SK-N-SH (cell line): ENCODE measurements around the gene TKT. TPM values are rescaled to one million over a fixed set of nuclear protein-coding genes. Genes with fewer than 3 reads are reported as not detected.

Source experiments
- CTCF ChIA-PET: fragments of 300-600, 350-600 bp; formaldehyde crosslinking; extraction: SDS; loops from one replicate; lab custom pipeline; 2021; lab: Yijun Ruan, JAX
- POLR2A ChIA-PET: fragments of 350-600 bp; sonication (Branson Sonifier 250); formaldehyde crosslinking; extraction: SDS; loops from one replicate; lab custom pipeline; 2020; ENCODE audit warnings: antibody characterized with exemption, inconsistent platforms; lab: Yijun Ruan, JAX
- DNase-seq: peaks from one replicate; pipeline ENCODE4 v3.0.0; 2012
- H2AFZ ChIP-seq: fragments of 200-600 bp; sonication (generic); 2 replicates; pipeline ENCODE4 v1.8.1; 2016; ENCODE audit warnings: antibody characterized with exemption, mild to moderate bottlenecking, low read depth
- H3F3A ChIP-seq: fragments of 200-600 bp; sonication (generic); replicated peaks from 2 replicates; pipeline ENCODE3; 2016; ENCODE audit warnings: antibody characterized with exemption, mild to moderate bottlenecking; ENCODE audit not compliant: insufficient read depth
- H3K27ac ChIP-seq, 2 experiments: fragments of 200-500 bp in 1 of 2; fragments of 200-600 bp in 1 of 2; sonication (Bioruptor generic) in 1 of 2; sonication (generic), shearing (Covaris generic) in 1 of 2; 2 replicates each; pipeline versions ENCODE4 v1.5.1 to v1.6.1; 2014 to 2016; ENCODE audit warnings: low read depth in 2 of 2, inconsistent platforms in 1 of 2, low read length in 1 of 2, mild to moderate bottlenecking in 1 of 2, mixed read lengths in 1 of 2
- H3K27me3 ChIP-seq: fragments of 200-600 bp; sonication (generic), shearing (Covaris generic); 2 replicates; pipeline ENCODE4 v1.6.1; 2016; ENCODE audit warnings: mixed run types; ENCODE audit not compliant: insufficient read depth
- H3K36me3 ChIP-seq, 2 experiments: fragments of 200-500 bp in 1 of 2; fragments of 200-600 bp in 1 of 2; sonication (Bioruptor generic) in 1 of 2; sonication (generic) in 1 of 2; replicated peaks in 1 of 2; 2 replicates each; pipeline versions ENCODE3 to v1.5.1; 2014 to 2016; ENCODE audit warnings: low read length in 1 of 2, mild to moderate bottlenecking in 1 of 2; ENCODE audit not compliant: insufficient read depth in 2 of 2, control insufficient read depth in 1 of 2
- H3K4me1 ChIP-seq, 2 experiments: fragments of 200-500 bp in 1 of 2; fragments of 200-600 bp in 1 of 2; sonication (Bioruptor generic) in 1 of 2; sonication (generic), shearing (Covaris generic) in 1 of 2; 2 replicates each; pipeline versions ENCODE4 v1.5.1 to v1.6.1; 2014 to 2016; ENCODE audit warnings: low read depth in 1 of 2, low read length in 1 of 2, mixed run types in 1 of 2; ENCODE audit not compliant: insufficient read depth in 2 of 2, control insufficient read depth in 1 of 2
- H3K4me2 ChIP-seq: fragments of 200-600 bp; sonication (generic), shearing (Covaris generic); 2 replicates; pipeline ENCODE4 v1.6.1; 2017; ENCODE audit warnings: mixed run types
- H3K4me3 ChIP-seq, 2 experiments: fragments of 200-500 bp in 1 of 2; fragments of 200-600 bp in 1 of 2; sonication (Bioruptor generic) in 1 of 2; sonication (generic), shearing (Covaris generic) in 1 of 2; 2 replicates each; pipeline versions ENCODE4 v1.5.1 to v1.8.1; 2014 to 2016; ENCODE audit warnings: low read depth in 2 of 2, inconsistent platforms in 1 of 2, low read length in 1 of 2, mild to moderate bottlenecking in 1 of 2, mixed read lengths in 1 of 2, moderate library complexity in 1 of 2
- H3K79me2 ChIP-seq: fragments of 200-600 bp; sonication (generic); 2 replicates; pipeline ENCODE4 v1.8.1; 2017; ENCODE audit warnings: mild to moderate bottlenecking; ENCODE audit not compliant: insufficient read depth
- H3K9ac ChIP-seq: fragments of 200-600 bp; sonication (generic); 2 replicates; pipeline ENCODE4 v1.6.1; 2017; ENCODE audit warnings: mixed run types
- H3K9me2 ChIP-seq: fragments of 200-600 bp; sonication (generic); 2 replicates; pipeline ENCODE4 v1.6.1; 2017; ENCODE audit warnings: mixed run types
- H3K9me3 ChIP-seq: fragments of 200-600 bp; sonication (generic); 2 replicates; pipeline ENCODE4 v1.6.1; 2017; ENCODE audit warnings: mixed run types, mild to moderate bottlenecking, moderate library complexity
- H4K20me1 ChIP-seq: fragments of 200-600 bp; sonication (generic); 2 replicates; pipeline ENCODE4 v1.6.1; 2017; ENCODE audit warnings: mild to moderate bottlenecking, mixed run types; ENCODE audit not compliant: insufficient read depth
- CHD2 ChIP-seq: fragments of 150-350 bp; IDR thresholded peaks from 2 replicates; pipeline ENCODE4 v1.6.1; 2018; ENCODE audit warnings: low read length; ENCODE audit not compliant: partially characterized antibody
- ELF1 ChIP-seq: IDR thresholded peaks from 2 replicates; pipeline ENCODE4 v1.4.0; 2012
- EP300 ChIP-seq, 2 experiments: IDR thresholded peaks; 2 replicates each; pipeline versions ENCODE4 v1.4.0 to v1.6.1; 2012; ENCODE audit warnings: borderline replicate concordance in 1 of 2, low read depth in 1 of 2, low read length in 1 of 2
- FOSL2 ChIP-seq: IDR thresholded peaks from 2 replicates; pipeline ENCODE4 v1.4.0; 2012; ENCODE audit warnings: low read depth, mild to moderate bottlenecking, moderate library complexity, borderline replicate concordance
- GABPA ChIP-seq: IDR thresholded peaks from 2 replicates; pipeline ENCODE4 v1.4.0; 2012; ENCODE audit warnings: low read depth, mild to moderate bottlenecking
- SIN3A ChIP-seq: IDR thresholded peaks from 2 replicates; pipeline ENCODE4 v1.6.1; 2012; ENCODE audit warnings: low read depth, mild to moderate bottlenecking, low read length, moderate library complexity, borderline replicate concordance
- TAF1 ChIP-seq: IDR thresholded peaks from 2 replicates; pipeline ENCODE4 v1.6.1; 2012; ENCODE audit warnings: low read depth, mild to moderate bottlenecking, low read length, moderate library complexity, borderline replicate concordance
- TCF12 ChIP-seq: IDR thresholded peaks from 2 replicates; pipeline ENCODE4 v1.4.0; 2012
- TEAD4 ChIP-seq: IDR thresholded peaks from 2 replicates; pipeline ENCODE4 v1.4.0; 2012; ENCODE audit warnings: mild to moderate bottlenecking, borderline replicate concordance; ENCODE audit not compliant: insufficient read depth
- WGBS: methylation state at CpG from one replicate; pipeline ENCODE4 v1.1.6; 2017; ENCODE audit warnings: low lambda C conversion rate; 5-methylcytosine and 5-hydroxymethylcytosine counted together
- polyA plus RNA-seq, 3 experiments: library from polyadenylated mRNA; depleted of rRNA; stranded (reverse); fragments of >200 nt; gene quantifications; 2 replicates each; pipeline ENCODE4 v1.2.3, GENCODE V29; 2012
- TF ChIP-seq, protein P1 (sequence below): fragments of 200-600 bp; sonication (generic); IDR thresholded peaks from 2 replicates; pipeline ENCODE4 v1.6.1; 2017; ENCODE audit warnings: antibody characterized with exemption, mild to moderate bottlenecking, moderate library complexity
- TF ChIP-seq, protein P2 (sequence below): fragments of 150-350 bp; IDR thresholded peaks from 2 replicates; pipeline ENCODE4 v1.6.1; 2016; ENCODE audit warnings: mild to moderate bottlenecking, low read depth, low read length
- TF ChIP-seq, protein P3 (sequence below): IDR thresholded peaks from 2 replicates; pipeline ENCODE4 v1.4.0; 2012; ENCODE audit warnings: low read depth
- TF ChIP-seq, protein P4 (sequence below): IDR thresholded peaks from 2 replicates; pipeline ENCODE4 v1.4.0; 2012; ENCODE audit warnings: low read depth, borderline replicate concordance

TKT gene
- polyA plus RNA-seq, 1 of the 3 experiments (the other 2 are of a cell fraction), result 144 TPM

DNA sequence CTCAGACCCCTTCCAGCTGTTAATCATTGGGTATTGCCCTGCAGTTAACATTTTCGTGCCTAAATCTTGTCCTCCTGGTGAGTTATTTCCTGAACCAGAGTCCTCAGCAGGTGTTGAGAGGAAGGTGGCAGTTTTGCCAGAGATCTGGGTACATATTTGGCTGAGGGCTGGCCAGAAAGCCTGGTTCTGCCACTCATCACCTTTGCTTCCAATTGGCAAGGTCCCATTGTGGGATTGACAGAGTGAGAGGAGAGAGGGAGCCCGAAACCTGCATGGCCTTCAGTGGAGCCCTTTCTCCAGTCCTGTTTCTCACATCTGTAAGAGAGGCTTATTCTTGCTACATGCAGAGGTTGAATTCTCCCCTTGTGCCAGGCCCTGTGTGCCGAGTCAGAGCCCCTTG, 8.9 kb upstream of the TKT start:
- no peak overlapping the region for H3K27ac ChIP-seq
- no peaks in the 10 kb centered on the region for H3K36me3 ChIP-seq
- no peak overlapping the region for H3K4me2 ChIP-seq
- H3K79me2 ChIP-seq, result no peaks in the 10 kb centered on the region
- WGBS, result 83% methylated on average over 2 of the region's 3 CpGs
- no peak overlapping the region for H2AFZ ChIP-seq
- no peaks in the 10 kb centered on the region for H3K9me2 ChIP-seq
- H3K27me3 ChIP-seq, result no peaks in the 10 kb centered on the region
- TF ChIP-seq FOSL2, result no peak
- TF ChIP-seq, protein P1, sequence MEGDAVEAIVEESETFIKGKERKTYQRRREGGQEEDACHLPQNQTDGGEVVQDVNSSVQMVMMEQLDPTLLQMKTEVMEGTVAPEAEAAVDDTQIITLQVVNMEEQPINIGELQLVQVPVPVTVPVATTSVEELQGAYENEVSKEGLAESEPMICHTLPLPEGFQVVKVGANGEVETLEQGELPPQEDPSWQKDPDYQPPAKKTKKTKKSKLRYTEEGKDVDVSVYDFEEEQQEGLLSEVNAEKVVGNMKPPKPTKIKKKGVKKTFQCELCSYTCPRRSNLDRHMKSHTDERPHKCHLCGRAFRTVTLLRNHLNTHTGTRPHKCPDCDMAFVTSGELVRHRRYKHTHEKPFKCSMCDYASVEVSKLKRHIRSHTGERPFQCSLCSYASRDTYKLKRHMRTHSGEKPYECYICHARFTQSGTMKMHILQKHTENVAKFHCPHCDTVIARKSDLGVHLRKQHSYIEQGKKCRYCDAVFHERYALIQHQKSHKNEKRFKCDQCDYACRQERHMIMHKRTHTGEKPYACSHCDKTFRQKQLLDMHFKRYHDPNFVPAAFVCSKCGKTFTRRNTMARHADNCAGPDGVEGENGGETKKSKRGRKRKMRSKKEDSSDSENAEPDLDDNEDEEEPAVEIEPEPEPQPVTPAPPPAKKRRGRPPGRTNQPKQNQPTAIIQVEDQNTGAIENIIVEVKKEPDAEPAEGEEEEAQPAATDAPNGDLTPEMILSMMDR, result no peak
- no peak for TF ChIP-seq ELF1
- TF ChIP-seq CHD2, result no peak
- TF ChIP-seq TAF1, result no peak
- TF ChIP-seq EP300 (IDR thresholded peaks at IDR 0.05; ENCODE audit: borderline replicate concordance in 1 of 2, low read depth in 1 of 2, low read length in 1 of 2), result no peak
- no peak for TF ChIP-seq TCF12
- TF ChIP-seq, protein P2, sequence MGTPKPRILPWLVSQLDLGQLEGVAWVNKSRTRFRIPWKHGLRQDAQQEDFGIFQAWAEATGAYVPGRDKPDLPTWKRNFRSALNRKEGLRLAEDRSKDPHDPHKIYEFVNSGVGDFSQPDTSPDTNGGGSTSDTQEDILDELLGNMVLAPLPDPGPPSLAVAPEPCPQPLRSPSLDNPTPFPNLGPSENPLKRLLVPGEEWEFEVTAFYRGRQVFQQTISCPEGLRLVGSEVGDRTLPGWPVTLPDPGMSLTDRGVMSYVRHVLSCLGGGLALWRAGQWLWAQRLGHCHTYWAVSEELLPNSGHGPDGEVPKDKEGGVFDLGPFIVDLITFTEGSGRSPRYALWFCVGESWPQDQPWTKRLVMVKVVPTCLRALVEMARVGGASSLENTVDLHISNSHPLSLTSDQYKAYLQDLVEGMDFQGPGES, result no peak
- TF ChIP-seq, protein P3, sequence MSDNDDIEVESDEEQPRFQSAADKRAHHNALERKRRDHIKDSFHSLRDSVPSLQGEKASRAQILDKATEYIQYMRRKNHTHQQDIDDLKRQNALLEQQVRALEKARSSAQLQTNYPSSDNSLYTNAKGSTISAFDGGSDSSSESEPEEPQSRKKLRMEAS, result no peak
- TF ChIP-seq, protein P4, sequence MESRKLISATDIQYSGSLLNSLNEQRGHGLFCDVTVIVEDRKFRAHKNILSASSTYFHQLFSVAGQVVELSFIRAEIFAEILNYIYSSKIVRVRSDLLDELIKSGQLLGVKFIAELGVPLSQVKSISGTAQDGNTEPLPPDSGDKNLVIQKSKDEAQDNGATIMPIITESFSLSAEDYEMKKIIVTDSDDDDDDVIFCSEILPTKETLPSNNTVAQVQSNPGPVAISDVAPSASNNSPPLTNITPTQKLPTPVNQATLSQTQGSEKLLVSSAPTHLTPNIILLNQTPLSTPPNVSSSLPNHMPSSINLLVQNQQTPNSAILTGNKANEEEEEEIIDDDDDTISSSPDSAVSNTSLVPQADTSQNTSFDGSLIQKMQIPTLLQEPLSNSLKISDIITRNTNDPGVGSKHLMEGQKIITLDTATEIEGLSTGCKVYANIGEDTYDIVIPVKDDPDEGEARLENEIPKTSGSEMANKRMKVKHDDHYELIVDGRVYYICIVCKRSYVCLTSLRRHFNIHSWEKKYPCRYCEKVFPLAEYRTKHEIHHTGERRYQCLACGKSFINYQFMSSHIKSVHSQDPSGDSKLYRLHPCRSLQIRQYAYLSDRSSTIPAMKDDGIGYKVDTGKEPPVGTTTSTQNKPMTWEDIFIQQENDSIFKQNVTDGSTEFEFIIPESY, result no peak
- TF ChIP-seq TEAD4, result no peak
- no peak for TF ChIP-seq SIN3A
- no peaks in the 10 kb centered on the region for H3K9me3 ChIP-seq
- no peak overlapping the region for H3K4me3 ChIP-seq
- peaks cover 6 to 10% of the 10 kb centered on the region in 2 experiments; a peak in 3 of 4 replicates for H3K4me1 ChIP-seq
- H3F3A ChIP-seq, result peaks cover 7% of the 10 kb centered on the region
- H3K9ac ChIP-seq, result no peak overlapping the region
- DNase-seq, result no peak
- CTCF ChIA-PET, result interaction anchor here (1.0 kb wide), 1 partner anchor 10 kb away, joined by 3 read pairs; no protein-coding TSS in a partner anchor
- no peaks in the 10 kb centered on the region for H4K20me1 ChIP-seq
- POLR2A ChIA-PET, result interaction anchor here (0.6 kb wide), 1 partner anchor 12 kb away, joined by 5 read pairs; no protein-coding TSS in a partner anchor

DNA sequence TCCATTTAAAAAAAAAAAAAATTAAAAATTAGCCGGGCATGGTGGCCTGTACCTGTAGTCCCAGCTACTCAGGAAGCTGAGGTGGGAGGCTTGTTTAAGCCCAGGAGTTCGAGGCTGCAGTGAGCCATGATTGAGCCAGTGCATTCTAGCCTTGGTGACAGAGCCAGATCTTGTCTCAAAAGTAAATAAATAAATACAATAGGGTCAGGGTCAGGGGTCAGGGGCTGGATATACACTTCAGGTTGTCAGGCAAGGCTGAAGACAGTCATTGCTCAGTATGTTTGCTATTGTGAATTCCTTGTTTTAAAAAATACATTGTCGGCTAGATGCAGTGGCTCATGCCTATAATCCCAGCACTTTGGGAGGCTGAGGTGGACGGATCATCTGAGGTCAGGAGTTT, 8.1 kb upstream of the TKT start:
- 93% methylated on average over 4 of the region's 4 CpGs for WGBS

More for the DNA sequence above, 8.1 kb upstream of the TKT start:
- Histone ChIP-seq H3K9ac (no peak overlapping the region), H3K9me2 (no peaks in the 10 kb centered on the region), H3F3A (no peaks in the 10 kb centered on the region), H3K36me3 (no peaks in the 10 kb centered on the region), H2AFZ (no peak overlapping the region), H4K20me1 (no peaks in the 10 kb centered on the region), H3K9me3 (no peaks in the 10 kb centered on the region), H3K4me1 (peaks cover 0 to 14% of the 10 kb centered on the region in 2 experiments; a peak in 1 of 4 replicates), H3K79me2 (no peaks in the 10 kb centered on the region), H3K4me3 (no peak overlapping the region), H3K27ac (no peak overlapping the region), H3K4me2 (no peak overlapping the region), H3K27me3 (no peaks in the 10 kb centered on the region)
- ChIA-PET CTCF (no interaction called here), POLR2A (no interaction called here)
- no peak for DNase-seq
- TF ChIP-seq TCF12, result no peak
- TF ChIP-seq GABPA, result no peak
